GM12875 (cell line): ENCODE results near the gene RPSA.

Experiments used
- H3K4me3 ChIP-seq: one replicate; pipeline ENCODE4 v1.5.1; 2011; ENCODE audit warnings: low read depth, low read length, control low read depth
- TF ChIP-seq, protein P1 (sequence below): IDR thresholded peaks from 2 replicates; pipeline ENCODE4 v1.5.1; 2011; ENCODE audit warnings: low read depth, mild to moderate bottlenecking, control low read depth, inconsistent platforms, low read length, moderate library complexity, borderline replicate concordance; ENCODE audit not compliant: insufficient read depth

RPSA gene

DNA sequence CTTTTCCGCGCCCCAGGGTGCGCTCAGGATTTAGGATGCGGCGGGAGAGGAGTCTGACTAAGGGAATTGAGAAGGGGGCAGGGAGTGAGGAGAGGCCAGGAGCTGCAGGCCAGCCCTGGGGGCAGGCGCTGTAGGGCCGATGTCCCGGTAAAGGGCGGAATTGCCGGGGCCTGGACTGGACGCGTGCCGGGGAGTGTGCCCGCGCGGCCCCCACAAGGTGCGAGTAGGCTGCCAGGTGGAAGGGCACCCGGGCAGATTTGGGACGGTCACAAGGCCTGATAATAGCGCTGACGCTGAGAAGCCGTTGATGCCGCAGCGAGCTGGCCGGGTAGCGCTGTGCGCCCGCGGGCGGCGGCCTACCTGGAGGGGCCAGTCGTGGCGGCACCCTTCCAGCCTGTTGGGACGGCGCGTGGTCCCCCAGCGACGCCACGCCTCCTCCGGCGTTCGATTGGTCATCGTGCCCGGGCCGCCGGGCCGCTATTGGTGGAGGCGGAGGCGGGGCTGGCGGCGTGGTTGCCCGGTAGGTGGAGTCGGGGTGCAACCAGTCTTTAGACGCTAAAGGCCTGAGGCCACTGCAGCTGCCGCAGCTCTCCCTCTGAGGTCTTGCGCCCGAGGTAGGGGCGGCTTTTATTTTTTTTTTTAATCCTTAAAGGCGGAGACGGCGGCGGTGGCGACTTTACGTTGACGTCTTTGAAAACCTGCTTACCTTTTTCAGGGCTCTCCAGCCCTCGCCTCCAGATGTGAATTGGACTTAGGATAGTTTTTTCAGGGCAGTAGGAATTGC, 22.4 kb upstream of the RPSA start:
- TF ChIP-seq, protein P1, sequence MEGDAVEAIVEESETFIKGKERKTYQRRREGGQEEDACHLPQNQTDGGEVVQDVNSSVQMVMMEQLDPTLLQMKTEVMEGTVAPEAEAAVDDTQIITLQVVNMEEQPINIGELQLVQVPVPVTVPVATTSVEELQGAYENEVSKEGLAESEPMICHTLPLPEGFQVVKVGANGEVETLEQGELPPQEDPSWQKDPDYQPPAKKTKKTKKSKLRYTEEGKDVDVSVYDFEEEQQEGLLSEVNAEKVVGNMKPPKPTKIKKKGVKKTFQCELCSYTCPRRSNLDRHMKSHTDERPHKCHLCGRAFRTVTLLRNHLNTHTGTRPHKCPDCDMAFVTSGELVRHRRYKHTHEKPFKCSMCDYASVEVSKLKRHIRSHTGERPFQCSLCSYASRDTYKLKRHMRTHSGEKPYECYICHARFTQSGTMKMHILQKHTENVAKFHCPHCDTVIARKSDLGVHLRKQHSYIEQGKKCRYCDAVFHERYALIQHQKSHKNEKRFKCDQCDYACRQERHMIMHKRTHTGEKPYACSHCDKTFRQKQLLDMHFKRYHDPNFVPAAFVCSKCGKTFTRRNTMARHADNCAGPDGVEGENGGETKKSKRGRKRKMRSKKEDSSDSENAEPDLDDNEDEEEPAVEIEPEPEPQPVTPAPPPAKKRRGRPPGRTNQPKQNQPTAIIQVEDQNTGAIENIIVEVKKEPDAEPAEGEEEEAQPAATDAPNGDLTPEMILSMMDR = no peak
- H3K4me3 ChIP-seq = peak overlapping the region; percentile 93

DNA sequence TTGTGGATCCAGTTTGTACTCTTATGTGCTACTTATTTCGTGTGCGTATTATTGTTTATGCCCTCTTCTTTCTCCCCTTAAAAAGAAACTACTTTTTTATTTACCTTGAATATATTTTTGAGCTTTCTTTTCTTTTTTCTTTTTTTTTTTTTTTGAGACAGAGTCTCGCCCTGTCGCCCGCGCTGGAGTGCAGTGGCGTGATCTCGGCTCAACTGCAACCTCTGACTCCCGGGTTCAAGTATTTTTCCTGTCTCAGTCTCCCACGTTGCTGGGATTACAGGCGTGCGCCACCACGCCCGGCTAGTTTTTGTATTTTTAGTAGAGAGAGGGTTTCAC, 21.9 kb upstream of the RPSA start:
- peak overlapping the region; percentile 93 for H3K4me3 ChIP-seq
- TF ChIP-seq, protein P1 = no peak

DNA sequence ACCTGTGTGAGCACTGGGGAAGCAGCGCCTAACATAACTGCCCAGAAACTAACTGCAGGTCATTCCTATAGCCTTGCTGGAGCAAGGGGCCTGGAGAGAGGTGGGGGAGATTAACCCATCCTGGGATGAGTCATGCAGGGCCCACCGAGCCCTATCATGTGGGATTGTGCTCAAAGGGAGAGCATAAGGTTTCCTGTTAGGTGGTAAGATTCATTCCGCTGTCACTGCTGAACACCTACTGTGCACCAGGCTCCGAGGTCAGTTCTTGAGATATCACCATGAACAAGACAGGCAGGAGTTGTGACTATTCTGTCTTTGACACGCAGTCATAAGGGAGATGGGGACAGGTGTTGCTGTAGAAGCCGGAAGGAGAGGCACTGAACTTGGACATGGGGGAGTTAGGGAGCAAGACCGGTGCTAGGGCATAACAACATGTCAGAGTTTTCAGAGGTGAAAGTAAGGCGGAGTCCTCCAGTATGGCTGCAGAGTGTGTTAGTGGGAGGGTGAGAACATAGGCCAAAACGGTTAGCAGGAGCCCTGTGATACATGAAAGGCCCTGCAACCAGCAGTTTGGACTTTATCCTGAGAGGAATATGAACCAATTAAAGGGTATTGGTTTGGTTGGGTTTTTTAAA, 20.9 kb upstream of the RPSA start:
- TF ChIP-seq, protein P1 = no peak
- H3K4me3 ChIP-seq = no peak overlapping the region

DNA sequence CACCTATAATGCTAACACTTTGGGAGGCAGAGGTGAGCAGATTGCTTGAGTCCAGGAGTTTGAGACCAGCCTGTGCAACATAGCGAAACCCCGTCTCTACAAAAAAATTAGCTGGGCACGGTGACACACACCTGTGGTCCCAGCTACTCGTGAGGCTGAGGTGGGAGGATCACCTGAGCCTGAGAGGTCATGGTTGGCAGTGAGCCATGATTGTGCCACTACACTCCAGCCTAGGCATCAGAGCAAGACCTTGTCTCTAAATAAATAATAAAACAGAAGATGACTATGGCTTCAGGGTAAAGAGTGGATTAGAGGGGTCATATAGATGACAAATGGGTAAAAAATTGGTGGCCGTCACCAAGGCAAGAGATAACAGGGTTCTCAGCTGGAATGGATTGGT, 20.2 kb upstream of the RPSA start:
- no peak overlapping the region for H3K4me3 ChIP-seq
- TF ChIP-seq, protein P1 = no peak

DNA sequence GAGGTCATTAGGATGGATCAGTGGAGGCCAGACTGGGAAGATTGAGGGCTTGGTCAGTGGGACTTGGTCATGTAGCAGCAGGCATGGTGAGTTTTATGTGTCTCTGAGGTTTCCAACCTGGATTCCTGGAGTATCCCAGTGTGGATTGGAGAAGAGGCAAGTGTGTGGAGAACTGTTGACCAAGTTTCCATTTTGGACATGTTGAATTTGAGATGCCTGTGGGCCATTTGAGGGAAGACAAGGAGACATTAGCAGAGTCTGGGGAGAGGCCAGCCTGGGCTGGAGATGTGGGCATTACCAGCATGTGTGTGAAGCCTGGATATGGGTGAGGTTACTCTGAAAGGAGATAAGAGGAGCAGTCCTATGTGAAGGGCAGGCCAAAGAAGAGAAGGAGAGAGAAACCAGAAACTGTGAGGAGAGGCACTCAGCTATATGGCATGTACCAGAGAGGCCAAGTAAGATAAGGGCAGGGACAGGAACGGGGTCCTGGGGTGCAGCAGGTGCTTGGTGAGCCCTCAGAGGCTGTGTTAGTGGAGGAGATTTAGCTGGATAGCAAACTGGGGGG, 19.0 kb upstream of the RPSA start:
- no peak overlapping the region for H3K4me3 ChIP-seq
- TF ChIP-seq, protein P1 = no peak

DNA sequence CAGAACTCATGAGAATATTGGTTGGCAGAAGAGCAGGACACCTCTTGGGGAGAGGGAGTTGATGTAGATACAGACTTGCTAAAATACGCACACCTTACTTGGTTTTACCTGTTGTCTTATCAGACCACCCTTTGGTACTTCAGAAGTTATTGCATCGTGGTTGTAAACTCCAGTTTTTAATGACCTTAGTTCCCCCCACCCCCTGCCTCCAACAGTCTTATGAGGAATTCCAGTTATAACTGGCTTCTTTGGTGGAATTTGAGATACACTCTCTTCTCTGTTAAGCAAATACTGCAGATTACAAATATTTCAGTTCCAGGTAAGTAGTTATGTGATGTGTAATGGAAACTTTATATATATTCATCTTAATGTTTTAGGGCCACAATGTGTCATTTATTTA, 18.4 kb upstream of the RPSA start:
- H3K4me3 ChIP-seq = no peak overlapping the region
- TF ChIP-seq, protein P1 = no peak
